ENCODE data around the gene HSFX2.

The HSFX2 gene

GRCh38 chrX:149610511-149610910 is 15.4 kb upstream of the HSFX2 start:
- Histone ChIP-seq H3K4me1 (ENCODE audit: control insufficient read depth, insufficient read depth, low read length) (no peaks in the 10 kb centered on the region), H3K36me3 (ENCODE audit: control insufficient read depth in 2 of 2, insufficient read depth in 1 of 2, low read length in 2 of 2) (peaks cover 4 to 21% of the 10 kb centered on the region in 2 experiments; a peak in 1 of 3 replicates), H3K27ac (ENCODE audit: extremely low read depth, low read depth, low read length) (no peak overlapping the region), H3K4me3 (ENCODE audit: low read depth, low read length) (no peak overlapping the region), H3K9me3 (ENCODE audit: control insufficient read depth, insufficient read depth, low read depth, low read length) (no peaks in the 10 kb centered on the region)
- TF ChIP-seq ZNF664 (tag by site-specific recombination; IDR thresholded peaks at IDR 0.05) (no peak), PRDM6 (tag by site-specific recombination; IDR thresholded peaks at IDR 0.05) (no peak), ZNF785 (tag by site-specific recombination; IDR thresholded peaks at IDR 0.05) (no peak), GLIS1 (tag by site-specific recombination; IDR thresholded peaks at IDR 0.05) (no peak), ZNF311 (tag by site-specific recombination; IDR thresholded peaks at IDR 0.05; ENCODE audit: borderline replicate concordance) (no peak), KLF9 (tag by site-specific recombination; IDR thresholded peaks at IDR 0.05; ENCODE audit: low read depth) (no peak), ZNF416 (tag by site-specific recombination; IDR thresholded peaks at IDR 0.05) (no peak), ZNF133 (tag by site-specific recombination; IDR thresholded peaks at IDR 0.05) (no peak), ZNF510 (tag by site-specific recombination; IDR thresholded peaks at IDR 0.05; ENCODE audit: insufficient replicate concordance) (no peak), ZNF76 (tag by site-specific recombination; IDR thresholded peaks at IDR 0.05; ENCODE audit: borderline replicate concordance, low read depth) (no peak), ZNF610 (tag by site-specific recombination; IDR thresholded peaks at IDR 0.05; ENCODE audit: borderline replicate concordance) (no peak), PATZ1 (tag by site-specific recombination; IDR thresholded peaks at IDR 0.05) (no peak), ZNF544 (tag by site-specific recombination; IDR thresholded peaks at IDR 0.05) (no peak), RBAK (tag by site-specific recombination; IDR thresholded peaks at IDR 0.05) (no peak)
- TF ChIP-seq, protein P1, sequence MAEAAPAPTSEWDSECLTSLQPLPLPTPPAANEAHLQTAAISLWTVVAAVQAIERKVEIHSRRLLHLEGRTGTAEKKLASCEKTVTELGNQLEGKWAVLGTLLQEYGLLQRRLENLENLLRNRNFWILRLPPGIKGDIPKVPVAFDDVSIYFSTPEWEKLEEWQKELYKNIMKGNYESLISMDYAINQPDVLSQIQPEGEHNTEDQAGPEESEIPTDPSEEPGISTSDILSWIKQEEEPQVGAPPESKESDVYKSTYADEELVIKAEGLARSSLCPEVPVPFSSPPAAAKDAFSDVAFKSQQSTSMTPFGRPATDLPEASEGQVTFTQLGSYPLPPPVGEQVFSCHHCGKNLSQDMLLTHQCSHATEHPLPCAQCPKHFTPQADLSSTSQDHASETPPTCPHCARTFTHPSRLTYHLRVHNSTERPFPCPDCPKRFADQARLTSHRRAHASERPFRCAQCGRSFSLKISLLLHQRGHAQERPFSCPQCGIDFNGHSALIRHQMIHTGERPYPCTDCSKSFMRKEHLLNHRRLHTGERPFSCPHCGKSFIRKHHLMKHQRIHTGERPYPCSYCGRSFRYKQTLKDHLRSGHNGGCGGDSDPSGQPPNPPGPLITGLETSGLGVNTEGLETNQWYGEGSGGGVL (tag by site-specific recombination; IDR thresholded peaks at IDR 0.05) = no peak
- CTCF ChIA-PET = no interaction called here
- POLR2A ChIA-PET = no interaction called here

DNA sequence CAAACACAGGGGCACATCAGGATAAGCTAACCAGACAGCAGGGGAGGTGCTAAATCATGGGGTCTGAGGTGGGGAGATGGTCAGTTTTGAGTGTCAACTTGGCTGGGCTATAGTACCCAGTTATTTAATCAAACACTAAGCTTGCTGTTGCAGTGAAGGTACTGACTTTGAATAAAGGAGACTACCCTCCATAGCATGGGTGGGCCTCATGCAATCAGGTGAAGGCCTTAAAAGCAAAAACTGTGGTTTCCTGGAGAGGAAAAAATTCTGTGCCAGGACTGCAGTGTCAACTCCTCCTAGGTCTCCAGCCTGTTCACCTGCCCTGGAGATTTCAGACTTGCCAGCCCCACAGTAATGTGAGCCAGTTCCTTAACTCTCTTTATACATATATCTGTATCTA is 12.6 kb upstream of the HSFX2 start:
- POLR2A ChIA-PET = no interaction called here
- Histone ChIP-seq H3K36me3 (ENCODE audit: control insufficient read depth in 2 of 2, insufficient read depth in 1 of 2, low read length in 2 of 2) (peaks cover 17 to 24% of the 10 kb centered on the region in 2 experiments), H3K4me1 (ENCODE audit: control insufficient read depth, insufficient read depth, low read length) (no peaks in the 10 kb centered on the region), H3K4me3 (ENCODE audit: low read depth, low read length) (no peak overlapping the region), H3K9me3 (ENCODE audit: control insufficient read depth, insufficient read depth, low read depth, low read length) (no peaks in the 10 kb centered on the region), H3K27ac (ENCODE audit: extremely low read depth, low read depth, low read length) (no peak overlapping the region)
- TF ChIP-seq ZNF266 (tag by site-specific recombination; IDR thresholded peaks at IDR 0.05; ENCODE audit: low read depth) (no peak), ZNF10 (tag by site-specific recombination; IDR thresholded peaks at IDR 0.05) (peak; percentile 95)
- CTCF ChIA-PET = interaction anchor here (0.6 kb wide), 1 partner anchor 1312 kb away, joined by 4 read pairs; no protein-coding TSS in a partner anchor

Data from HEK293 (cell line).